ENCODE results near the gene HOXB8.

Gene HOXB8

GRCh38 chr17:48567646-48568354, 47.3 kb downstream of the HOXB8 start:
- DNase-seq (ENCODE audit: low spot score) = no peak

DNA sequence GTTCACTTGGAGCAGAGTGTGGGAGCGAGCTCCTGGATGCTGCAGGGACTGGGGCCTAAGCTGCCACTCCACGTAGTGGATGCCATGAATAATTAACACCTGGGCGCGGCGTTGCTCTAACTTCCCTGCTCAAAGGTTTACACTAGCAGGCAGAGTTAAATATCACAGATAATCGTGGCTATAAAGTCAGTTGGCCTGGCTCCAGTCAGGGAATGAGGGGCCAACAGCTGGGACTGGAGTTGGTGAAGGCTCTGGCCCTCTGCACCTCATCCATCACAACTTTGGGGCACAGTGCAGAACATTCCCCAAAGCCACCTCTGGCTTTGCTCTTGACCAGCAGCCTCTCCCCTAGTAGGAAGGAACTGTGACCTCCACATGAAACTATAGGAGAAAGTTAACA, 47.9 kb downstream of the HOXB8 start:
- no peak for DNase-seq (ENCODE audit: low spot score)

DNA sequence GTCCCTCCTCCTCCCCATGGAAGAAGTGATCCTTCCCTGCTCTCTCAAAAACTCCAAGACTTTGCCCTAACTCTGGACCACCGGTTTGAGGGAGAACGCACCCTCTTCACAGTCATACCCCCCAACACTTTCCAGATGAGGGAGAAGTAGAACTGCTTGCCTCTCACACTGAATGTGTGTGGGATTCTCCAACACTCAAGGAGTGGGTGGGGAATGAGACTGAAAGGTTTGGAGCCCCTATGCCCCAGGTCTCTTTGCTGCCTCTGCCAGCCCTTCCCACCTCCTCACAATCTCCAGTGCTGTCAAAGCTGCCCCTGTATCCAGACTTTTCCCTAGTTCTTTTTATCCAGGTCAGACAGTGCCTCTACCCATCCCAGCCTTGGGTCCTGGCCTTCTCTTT, 48.4 kb downstream of the HOXB8 start:
- no peak for DNase-seq (ENCODE audit: low spot score)

- no peak for DNase-seq (ENCODE audit: low spot score)
Measured at GRCh38 chr17:48565925-48566710, 49.0 kb downstream of the HOXB8 start.

GRCh38 chr17:48565022-48565554, 50.0 kb downstream of the HOXB8 start:
- no peak for DNase-seq (ENCODE audit: low spot score)

DNA sequence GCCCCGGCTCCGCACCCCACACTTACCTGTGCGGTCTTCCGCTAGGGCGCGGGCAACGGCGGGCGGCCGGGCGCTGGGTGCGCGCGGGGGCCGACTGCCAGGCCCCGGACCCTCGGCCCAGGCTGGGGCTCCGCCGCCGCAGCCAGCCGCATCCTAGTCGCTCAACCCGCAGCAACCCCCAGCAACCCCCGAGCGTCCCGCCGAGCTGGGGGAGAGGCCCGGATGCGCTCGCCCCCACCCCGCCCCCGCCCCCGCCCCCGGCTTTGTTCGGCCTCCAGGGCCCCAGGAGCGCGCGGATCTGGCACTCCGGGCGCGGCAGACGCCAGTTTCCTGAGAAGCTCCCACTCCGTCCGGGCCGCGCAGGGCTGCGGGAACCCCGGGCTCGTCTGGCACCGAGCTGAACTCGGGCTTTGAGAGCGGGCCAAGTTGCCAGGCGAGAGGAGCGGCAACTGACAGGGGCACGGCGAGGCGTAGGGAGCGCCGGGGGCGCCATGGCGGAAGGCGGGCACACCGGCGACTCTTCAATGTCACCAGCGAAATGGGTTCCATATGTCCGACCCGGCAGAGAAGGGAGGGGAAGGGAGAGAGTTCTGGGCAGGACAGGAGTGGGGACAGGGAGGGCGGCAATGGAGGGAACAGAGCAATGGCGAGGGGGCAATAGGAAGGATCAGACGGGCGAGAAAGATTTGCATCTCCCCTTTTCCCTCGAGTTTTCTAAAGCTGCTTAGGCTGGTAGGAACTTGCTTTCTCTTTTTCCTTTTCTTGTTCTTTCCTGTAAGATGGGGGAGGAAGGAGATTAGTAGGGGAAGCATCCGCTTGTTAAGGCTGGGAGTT, 50.7 kb downstream of the HOXB8 start:
- DNase-seq (ENCODE audit: low spot score) = no peak

GRCh38 chr17:48563867-48564187, 51.3 kb downstream of the HOXB8 start:
- no peak for DNase-seq (ENCODE audit: low spot score)

GRCh38 chr17:48563385-48563838, 51.7 kb downstream of the HOXB8 start:
- no peak for DNase-seq (ENCODE audit: low spot score)

DNA sequence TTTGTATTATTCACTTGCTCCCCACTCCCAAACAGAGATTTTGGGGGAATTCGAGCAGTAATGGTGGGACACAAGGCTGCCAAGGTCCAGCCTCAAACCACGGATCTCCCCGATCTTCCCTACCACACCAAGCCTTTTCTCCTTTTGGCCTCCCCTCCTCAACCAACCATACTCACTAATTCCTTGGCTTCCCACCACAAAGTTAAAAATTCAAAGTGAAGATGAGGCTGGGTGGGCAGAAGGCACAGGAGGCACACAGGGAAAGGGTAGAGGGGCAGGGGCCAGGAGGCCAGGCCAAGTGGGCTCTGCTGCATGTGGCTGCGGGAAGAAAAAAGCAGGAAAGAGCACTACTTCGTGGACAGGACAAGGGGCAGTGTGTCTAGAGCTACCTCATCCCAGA, 52.2 kb downstream of the HOXB8 start:
- no peak for DNase-seq (ENCODE audit: low spot score)
